HG03108 (cell line): ENCODE data around the gene KIF13A.
"Not testable (repeated sequence)": the region's sequence is repeated elsewhere in the genome, so short reads cannot be mapped to it uniquely, and the experiment has no call there.

Source experiments
- ATAC-seq: cut with Tn5 transposase; IDR thresholded peaks from one replicate; pipeline ENCODE4 v1.9.1; 2021; ENCODE audit warnings: moderate library complexity; ENCODE audit not compliant: unreplicated experiment

The KIF13A gene

GRCh38 chr6:17904491-17905120 is 82.8 kb downstream of the KIF13A start:
- no peak for ATAC-seq

- no peak for ATAC-seq
These were observed 84.5 kb downstream of the KIF13A start for GRCh38 chr6:17902974-17903373.

GRCh38 chr6:17901493-17901892 is 85.9 kb downstream of the KIF13A start:
- no peak for ATAC-seq

- ATAC-seq: no peak
These were observed 87.4 kb downstream of the KIF13A start for GRCh38 chr6:17900011-17900410.

- no peak for ATAC-seq
These were observed 87.9 kb downstream of the KIF13A start for GRCh38 chr6:17899491-17899890.

GRCh38 chr6:17897681-17898080 is 89.8 kb downstream of the KIF13A start:
- ATAC-seq: no peak

GRCh38 chr6:17894905-17895304 is 92.5 kb downstream of the KIF13A start:
- no peak for ATAC-seq

GRCh38 chr6:17894191-17894590 is 93.2 kb downstream of the KIF13A start:
- ATAC-seq: no peak

GRCh38 chr6:17892097-17892686 is 95.2 kb downstream of the KIF13A start:
- no peak for ATAC-seq

GRCh38 chr6:17890309-17890708 is 97.1 kb downstream of the KIF13A start:
- ATAC-seq: no peak

- not testable (repeated sequence) for ATAC-seq
These were observed 97.7 kb downstream of the KIF13A start for GRCh38 chr6:17889777-17890176.

GRCh38 chr6:17886891-17887290 is 100.5 kb downstream of the KIF13A start:
- ATAC-seq: no peak

GRCh38 chr6:17885889-17886576 is 101.4 kb downstream of the KIF13A start:
- ATAC-seq: no peak

GRCh38 chr6:17884498-17885478 is 102.6 kb downstream of the KIF13A start:
- peak; percentile 68 for ATAC-seq

- ATAC-seq: no peak
These were observed 103.6 kb downstream of the KIF13A start for GRCh38 chr6:17883665-17884497.

GRCh38 chr6:17881085-17881858 is 106.2 kb downstream of the KIF13A start:
- no peak for ATAC-seq

GRCh38 chr6:17879184-17879583 is 108.3 kb downstream of the KIF13A start:
- ATAC-seq: no peak

GRCh38 chr6:17878734-17879133 is 108.7 kb downstream of the KIF13A start:
- no peak for ATAC-seq

- ATAC-seq: no peak
These were observed 109.5 kb downstream of the KIF13A start for GRCh38 chr6:17877895-17878440.
